ENCODE measurements around the gene FBXO3.

DNA sequence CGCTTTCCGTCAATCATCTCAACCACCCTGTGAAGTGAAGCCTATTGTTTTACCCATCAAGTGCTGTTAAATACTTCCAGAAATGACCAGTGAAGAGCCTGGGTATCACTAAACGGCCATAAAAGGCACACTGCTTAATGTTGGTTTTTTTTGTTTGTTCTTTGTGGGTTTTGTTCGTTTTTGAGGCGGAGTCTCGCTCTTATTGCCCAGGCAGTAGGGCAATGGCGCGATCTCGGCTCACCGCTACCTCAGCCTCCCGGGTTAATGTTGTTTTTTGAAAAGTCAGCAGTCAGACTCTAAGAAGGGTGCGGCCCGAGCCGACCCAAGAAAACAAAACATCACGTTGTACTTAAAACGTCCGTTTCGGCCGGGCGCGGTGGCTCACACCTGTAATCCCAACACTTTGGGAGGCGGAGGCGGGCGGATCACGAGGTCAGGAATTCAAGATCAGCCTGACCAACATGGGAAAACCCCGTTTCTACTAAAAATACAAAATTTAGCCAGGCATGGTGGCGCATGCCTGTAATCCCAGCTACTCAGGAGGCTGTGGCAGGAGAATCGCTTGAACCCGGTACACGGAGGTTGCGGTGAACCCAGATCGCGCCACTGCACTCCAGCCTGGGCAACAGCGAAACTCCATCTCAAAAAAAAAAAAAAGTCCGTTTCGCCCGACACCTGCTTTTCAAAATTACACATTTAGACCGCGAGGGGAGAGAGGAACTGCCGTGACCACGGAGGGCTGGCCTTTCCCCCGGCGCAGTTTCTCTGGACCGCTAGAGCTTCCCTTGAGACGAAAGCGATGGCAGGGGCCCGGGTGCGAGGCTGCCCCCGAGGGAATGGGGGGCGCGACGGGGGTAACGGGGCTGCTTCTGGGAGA is 38.8 kb downstream of the FBXO3 start:
- TF ChIP-seq CTCF (IDR thresholded peaks at IDR 0.05) (peak in 2 of 6 experiments; percentile 7 to 20), POLR2A (IDR thresholded peaks at IDR 0.05) (no peak)

Measured in Peyer's patch (tissue), 4 donors.